ENCODE measurements around the gene ATP6V0D1.

Gene ATP6V0D1

DNA sequence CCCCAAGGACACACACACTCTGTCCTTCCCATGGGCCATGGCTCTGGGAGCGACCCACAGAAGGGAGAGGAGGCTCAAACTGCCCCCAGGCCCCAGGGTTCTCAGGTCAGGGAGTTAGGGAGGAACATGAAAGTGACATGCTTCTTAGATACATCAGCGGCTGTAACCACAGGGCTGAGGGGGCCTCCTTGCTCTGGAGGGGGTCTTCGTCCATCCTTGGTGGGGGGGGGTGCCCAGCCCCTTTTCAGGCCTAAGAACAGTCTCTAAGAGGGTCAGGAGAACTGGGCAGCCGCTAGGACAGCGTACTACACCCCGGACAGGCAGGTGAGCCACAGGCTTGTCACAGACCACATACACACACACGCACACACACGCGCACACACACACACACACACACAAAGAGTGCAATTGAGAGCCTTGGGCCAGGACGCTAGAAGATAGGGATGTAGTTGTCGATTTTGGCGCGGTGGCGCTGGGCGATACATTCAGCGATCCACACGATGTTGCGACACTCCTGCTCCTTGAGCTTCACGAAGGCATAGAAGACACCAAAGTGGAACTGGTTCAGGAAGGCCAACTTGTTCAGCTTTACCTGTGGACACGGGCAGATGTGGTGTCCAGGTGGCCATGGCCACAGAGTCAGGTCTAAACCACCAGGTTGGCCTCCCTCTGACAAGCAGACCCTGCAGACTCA is 42.7 kb downstream of the ATP6V0D1 start:
- no peak for TF ChIP-seq POLR2A (IDR thresholded peaks at IDR 0.05; ENCODE audit: extremely low read depth, insufficient read length)
- TF ChIP-seq, protein P1, sequence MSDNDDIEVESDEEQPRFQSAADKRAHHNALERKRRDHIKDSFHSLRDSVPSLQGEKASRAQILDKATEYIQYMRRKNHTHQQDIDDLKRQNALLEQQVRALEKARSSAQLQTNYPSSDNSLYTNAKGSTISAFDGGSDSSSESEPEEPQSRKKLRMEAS (IDR thresholded peaks at IDR 0.05; ENCODE audit: low read depth, low read length), result no peak
- TF ChIP-seq, protein P2, sequence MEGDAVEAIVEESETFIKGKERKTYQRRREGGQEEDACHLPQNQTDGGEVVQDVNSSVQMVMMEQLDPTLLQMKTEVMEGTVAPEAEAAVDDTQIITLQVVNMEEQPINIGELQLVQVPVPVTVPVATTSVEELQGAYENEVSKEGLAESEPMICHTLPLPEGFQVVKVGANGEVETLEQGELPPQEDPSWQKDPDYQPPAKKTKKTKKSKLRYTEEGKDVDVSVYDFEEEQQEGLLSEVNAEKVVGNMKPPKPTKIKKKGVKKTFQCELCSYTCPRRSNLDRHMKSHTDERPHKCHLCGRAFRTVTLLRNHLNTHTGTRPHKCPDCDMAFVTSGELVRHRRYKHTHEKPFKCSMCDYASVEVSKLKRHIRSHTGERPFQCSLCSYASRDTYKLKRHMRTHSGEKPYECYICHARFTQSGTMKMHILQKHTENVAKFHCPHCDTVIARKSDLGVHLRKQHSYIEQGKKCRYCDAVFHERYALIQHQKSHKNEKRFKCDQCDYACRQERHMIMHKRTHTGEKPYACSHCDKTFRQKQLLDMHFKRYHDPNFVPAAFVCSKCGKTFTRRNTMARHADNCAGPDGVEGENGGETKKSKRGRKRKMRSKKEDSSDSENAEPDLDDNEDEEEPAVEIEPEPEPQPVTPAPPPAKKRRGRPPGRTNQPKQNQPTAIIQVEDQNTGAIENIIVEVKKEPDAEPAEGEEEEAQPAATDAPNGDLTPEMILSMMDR (IDR thresholded peaks at IDR 0.05; ENCODE audit: low read depth, low read length), result no peak
- TF ChIP-seq MYC (IDR thresholded peaks at IDR 0.05; ENCODE audit: low read depth, low read length), result no peak

DNA sequence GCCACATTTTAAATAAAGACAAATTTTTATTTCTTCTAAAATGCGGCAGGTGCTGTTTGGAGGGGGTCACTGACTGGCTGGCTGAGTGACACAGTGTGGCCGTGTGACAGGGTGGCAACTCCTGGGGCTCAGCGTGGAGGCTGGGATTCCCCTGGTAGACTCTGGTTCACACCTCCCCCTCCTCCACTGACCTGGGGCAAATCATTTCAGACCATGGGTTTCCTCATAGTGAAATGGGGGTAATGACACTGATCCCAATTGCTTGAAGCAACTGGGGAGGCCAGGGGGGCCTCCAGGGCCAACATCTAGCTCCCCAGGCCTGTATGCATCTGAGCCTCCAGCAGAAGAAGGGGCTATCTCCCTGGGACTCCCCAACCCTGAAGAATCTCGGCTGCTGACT is 43.4 kb downstream of the ATP6V0D1 start:
- TF ChIP-seq, protein P1 (IDR thresholded peaks at IDR 0.05; ENCODE audit: low read depth, low read length), result no peak
- TF ChIP-seq, protein P2 (IDR thresholded peaks at IDR 0.05; ENCODE audit: low read depth, low read length), result no peak
- no peak for TF ChIP-seq MYC (IDR thresholded peaks at IDR 0.05; ENCODE audit: low read depth, low read length)
- no peak for TF ChIP-seq POLR2A (IDR thresholded peaks at IDR 0.05; ENCODE audit: extremely low read depth, insufficient read length)
- H3K4me3 ChIP-seq (ENCODE audit: low read depth, low read length), result no peak overlapping the region

More for the DNA sequence above, 42.7 kb downstream of the ATP6V0D1 start:
- DNase-seq (ENCODE audit: low read depth), result no peak
- H3K4me3 ChIP-seq (ENCODE audit: low read depth, low read length), result no peak overlapping the region

DNA sequence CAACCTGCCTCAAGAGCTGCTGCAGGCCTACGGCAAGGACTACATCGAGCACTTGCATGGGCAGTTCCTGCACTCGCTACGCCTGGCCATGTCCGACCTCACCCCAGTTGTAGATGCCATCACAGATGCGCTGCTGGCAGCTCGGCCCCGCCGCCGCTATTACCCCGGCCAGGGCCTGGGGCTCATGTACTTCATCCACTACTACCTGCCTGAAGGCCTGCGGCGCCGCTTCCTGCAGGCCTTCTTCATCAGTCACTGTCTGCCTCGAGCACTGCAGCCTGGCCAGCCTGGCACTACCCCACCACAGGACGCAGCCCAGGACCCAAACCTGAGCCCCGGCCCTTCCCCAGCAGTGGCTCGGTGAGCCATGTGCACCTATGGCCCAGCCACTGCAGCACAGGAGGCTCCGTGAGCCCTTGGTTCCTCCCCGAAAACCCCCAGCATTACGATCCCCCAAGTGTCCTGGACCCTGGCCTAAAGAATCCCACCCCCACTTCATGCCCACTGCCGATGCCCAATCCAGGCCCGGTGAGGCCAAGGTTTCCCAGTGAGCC is 44.2 kb downstream of the ATP6V0D1 start:
- H3K4me3 ChIP-seq (ENCODE audit: low read depth, low read length), result no peak overlapping the region
- TF ChIP-seq, protein P1 (IDR thresholded peaks at IDR 0.05; ENCODE audit: low read depth, low read length), result no peak
- TF ChIP-seq POLR2A (IDR thresholded peaks at IDR 0.05; ENCODE audit: extremely low read depth, insufficient read length) (no peak), MYC (IDR thresholded peaks at IDR 0.05; ENCODE audit: low read depth, low read length) (no peak)
- TF ChIP-seq, protein P2 (IDR thresholded peaks at IDR 0.05; ENCODE audit: low read depth, low read length), result no peak
- DNase-seq (ENCODE audit: low read depth), result no peak

More for the DNA sequence above, 43.4 kb downstream of the ATP6V0D1 start:
- DNase-seq (ENCODE audit: low read depth), result no peak

DNA sequence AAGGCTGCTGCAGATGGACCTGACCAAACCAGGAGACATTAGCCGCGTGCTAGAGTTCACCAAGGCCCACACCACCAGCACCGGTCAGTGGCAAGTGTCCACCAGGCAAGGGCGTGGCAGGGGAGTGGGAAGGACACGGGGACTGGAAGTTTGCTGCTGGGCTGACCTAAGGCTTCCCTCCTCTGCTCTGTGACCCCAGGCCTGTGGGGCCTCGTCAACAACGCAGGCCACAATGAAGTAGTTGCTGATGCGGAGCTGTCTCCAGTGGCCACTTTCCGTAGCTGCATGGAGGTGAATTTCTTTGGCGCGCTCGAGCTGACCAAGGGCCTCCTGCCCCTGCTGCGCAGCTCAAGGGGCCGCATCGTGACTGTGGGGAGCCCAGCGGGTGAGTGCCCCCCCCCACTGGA is 45.2 kb downstream of the ATP6V0D1 start:
- no peak for DNase-seq (ENCODE audit: low read depth)
- no peak overlapping the region for H3K4me3 ChIP-seq (ENCODE audit: low read depth, low read length)
- TF ChIP-seq POLR2A (IDR thresholded peaks at IDR 0.05; ENCODE audit: extremely low read depth, insufficient read length), result no peak

DNA sequence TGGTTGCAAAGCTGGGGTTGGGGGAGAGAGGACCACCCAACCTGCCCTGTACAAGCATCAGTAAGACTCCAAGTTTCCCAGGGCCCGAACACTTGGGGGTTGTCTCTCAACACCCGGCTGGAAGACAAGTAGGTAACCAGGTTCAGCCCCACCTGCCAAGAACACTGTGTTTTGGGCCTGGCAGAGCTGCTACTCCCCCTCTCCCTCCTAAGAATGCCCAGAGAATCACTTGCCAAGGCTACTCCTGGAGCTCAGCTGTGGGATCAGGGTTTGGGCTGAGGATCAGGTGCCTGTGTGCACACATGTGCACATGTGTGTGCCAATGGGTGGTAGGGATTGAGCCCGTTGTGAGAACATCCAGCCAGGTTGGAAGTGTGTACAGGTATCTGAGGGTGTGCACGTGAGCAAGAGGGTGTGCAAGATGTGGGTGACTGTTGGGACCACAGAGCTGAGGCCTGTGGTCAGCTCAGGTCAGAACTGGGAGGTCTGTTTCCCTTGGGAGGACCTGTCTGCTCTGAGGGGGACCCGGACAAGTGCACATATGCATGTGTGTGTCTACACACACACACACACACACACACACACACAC is 47.7 kb downstream of the ATP6V0D1 start:
- no peak overlapping the region for H3K4me3 ChIP-seq (ENCODE audit: low read depth, low read length)
- DNase-seq (ENCODE audit: low read depth), result no peak
- TF ChIP-seq, protein P1 (IDR thresholded peaks at IDR 0.05; ENCODE audit: low read depth, low read length), result no peak
- TF ChIP-seq, protein P2 (IDR thresholded peaks at IDR 0.05; ENCODE audit: low read depth, low read length), result no peak
- TF ChIP-seq MYC (IDR thresholded peaks at IDR 0.05; ENCODE audit: low read depth, low read length), result no peak

DNA sequence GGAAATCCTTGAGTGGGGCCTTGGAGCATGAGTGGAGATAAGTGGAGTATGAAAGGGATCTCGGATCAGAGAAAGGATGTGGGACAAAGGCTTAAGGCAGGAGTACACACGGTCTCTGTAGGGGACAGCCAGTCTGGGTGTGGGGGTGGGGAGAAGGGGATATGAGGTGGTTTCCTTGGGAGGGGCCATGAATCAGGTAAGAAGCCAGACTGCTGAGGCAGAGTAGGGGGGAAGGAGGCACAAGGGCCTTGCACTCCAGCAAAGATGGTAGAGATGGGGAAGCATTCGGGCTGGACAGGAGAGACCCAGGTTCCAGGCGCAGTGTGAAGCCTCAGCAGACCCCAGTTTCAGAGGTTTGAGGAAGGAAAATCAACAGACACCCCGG is 48.5 kb downstream of the ATP6V0D1 start:
- no peak overlapping the region for H3K4me3 ChIP-seq (ENCODE audit: low read depth, low read length)

More for the DNA sequence above, 48.5 kb downstream of the ATP6V0D1 start:
- no peak for DNase-seq (ENCODE audit: low read depth)
- TF ChIP-seq, protein P1 (IDR thresholded peaks at IDR 0.05; ENCODE audit: low read depth, low read length), result no peak
- TF ChIP-seq, protein P2 (IDR thresholded peaks at IDR 0.05; ENCODE audit: low read depth, low read length), result no peak
- TF ChIP-seq POLR2A (IDR thresholded peaks at IDR 0.05; ENCODE audit: extremely low read depth, insufficient read length) (no peak), MYC (IDR thresholded peaks at IDR 0.05; ENCODE audit: low read depth, low read length) (no peak)

All from NB4 (cell line).